ENCODE measurements around the gene FILIP1L.

Gene FILIP1L

DNA sequence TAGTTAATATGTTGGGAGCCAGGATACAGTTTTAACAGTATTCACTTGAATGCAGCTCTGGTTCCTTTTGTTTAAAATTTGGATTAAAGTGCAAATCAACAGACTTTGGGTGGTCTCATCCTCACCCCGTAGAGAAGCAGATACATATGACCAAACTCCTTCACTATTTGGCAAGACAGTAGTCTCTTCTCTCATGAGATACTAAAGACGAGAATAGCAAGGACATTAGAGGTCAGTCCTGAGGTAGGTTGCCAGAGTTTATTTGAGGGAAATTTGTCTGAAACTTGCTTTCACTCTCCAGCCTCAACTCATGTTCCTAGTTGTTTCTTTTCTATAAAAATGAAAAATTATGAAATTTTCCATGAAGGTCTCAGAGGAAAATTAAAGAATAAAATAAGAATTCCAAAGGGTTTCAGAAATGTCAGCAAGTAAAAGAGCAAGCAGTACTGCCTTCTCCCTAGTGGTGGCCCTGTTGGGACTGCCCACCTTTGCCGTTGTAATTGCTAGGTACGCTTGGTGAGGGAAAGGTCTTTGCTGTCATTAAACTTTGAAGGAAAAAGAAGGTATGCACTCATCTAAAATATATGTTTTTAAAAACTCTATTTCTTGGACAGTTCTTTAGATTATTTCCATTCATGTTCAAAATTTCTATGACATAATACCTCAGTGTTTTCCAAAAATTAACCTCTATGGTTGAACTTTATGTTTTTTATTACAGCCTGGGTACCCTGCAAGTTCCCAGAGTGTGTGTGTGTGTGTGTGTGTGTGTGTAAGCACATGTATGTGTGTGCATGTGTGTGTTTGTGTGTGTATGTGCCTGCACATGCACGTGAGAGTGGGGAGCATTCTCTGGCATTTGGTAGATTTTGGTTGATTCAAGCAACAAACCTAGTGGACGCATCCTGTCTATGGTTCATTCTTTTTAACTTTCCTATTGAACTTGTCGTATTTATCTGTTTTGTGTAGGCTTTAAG, 185.2 kb downstream of the FILIP1L start:
- TF ChIP-seq EGR1 (IDR thresholded peaks at IDR 0.05) (no peak), TAF1 (IDR thresholded peaks at IDR 0.05; ENCODE audit: low read depth) (no peak), CREB1 (IDR thresholded peaks at IDR 0.05; ENCODE audit: low read depth) (no peak), ZBTB7A (IDR thresholded peaks at IDR 0.05; ENCODE audit: low read depth) (no peak), TCF12 (IDR thresholded peaks at IDR 0.05; ENCODE audit: low read depth) (no peak), TEAD4 (IDR thresholded peaks at IDR 0.05) (no peak), FOXM1 (IDR thresholded peaks at IDR 0.05; ENCODE audit: borderline replicate concordance, low read depth) (no peak), NFIC (IDR thresholded peaks at IDR 0.05) (no peak), CEBPB (IDR thresholded peaks at IDR 0.05) (no peak), YY1 (IDR thresholded peaks at IDR 0.05; ENCODE audit: low read depth) (no peak), EP300 (IDR thresholded peaks at IDR 0.05; ENCODE audit: borderline replicate concordance) (no peak), RAD21 (IDR thresholded peaks at IDR 0.05; ENCODE audit: low read depth) (no peak)
- TF ChIP-seq, protein P1, sequence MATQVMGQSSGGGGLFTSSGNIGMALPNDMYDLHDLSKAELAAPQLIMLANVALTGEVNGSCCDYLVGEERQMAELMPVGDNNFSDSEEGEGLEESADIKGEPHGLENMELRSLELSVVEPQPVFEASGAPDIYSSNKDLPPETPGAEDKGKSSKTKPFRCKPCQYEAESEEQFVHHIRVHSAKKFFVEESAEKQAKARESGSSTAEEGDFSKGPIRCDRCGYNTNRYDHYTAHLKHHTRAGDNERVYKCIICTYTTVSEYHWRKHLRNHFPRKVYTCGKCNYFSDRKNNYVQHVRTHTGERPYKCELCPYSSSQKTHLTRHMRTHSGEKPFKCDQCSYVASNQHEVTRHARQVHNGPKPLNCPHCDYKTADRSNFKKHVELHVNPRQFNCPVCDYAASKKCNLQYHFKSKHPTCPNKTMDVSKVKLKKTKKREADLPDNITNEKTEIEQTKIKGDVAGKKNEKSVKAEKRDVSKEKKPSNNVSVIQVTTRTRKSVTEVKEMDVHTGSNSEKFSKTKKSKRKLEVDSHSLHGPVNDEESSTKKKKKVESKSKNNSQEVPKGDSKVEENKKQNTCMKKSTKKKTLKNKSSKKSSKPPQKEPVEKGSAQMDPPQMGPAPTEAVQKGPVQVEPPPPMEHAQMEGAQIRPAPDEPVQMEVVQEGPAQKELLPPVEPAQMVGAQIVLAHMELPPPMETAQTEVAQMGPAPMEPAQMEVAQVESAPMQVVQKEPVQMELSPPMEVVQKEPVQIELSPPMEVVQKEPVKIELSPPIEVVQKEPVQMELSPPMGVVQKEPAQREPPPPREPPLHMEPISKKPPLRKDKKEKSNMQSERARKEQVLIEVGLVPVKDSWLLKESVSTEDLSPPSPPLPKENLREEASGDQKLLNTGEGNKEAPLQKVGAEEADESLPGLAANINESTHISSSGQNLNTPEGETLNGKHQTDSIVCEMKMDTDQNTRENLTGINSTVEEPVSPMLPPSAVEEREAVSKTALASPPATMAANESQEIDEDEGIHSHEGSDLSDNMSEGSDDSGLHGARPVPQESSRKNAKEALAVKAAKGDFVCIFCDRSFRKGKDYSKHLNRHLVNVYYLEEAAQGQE (IDR thresholded peaks at IDR 0.05; ENCODE audit: low read depth): no peak
- TF ChIP-seq, protein P2, sequence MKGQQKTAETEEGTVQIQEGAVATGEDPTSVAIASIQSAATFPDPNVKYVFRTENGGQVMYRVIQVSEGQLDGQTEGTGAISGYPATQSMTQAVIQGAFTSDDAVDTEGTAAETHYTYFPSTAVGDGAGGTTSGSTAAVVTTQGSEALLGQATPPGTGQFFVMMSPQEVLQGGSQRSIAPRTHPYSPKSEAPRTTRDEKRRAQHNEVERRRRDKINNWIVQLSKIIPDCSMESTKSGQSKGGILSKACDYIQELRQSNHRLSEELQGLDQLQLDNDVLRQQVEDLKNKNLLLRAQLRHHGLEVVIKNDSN (IDR thresholded peaks at IDR 0.05): no peak
- TF ChIP-seq, protein P3, sequence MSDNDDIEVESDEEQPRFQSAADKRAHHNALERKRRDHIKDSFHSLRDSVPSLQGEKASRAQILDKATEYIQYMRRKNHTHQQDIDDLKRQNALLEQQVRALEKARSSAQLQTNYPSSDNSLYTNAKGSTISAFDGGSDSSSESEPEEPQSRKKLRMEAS (IDR thresholded peaks at IDR 0.05): no peak

DNA sequence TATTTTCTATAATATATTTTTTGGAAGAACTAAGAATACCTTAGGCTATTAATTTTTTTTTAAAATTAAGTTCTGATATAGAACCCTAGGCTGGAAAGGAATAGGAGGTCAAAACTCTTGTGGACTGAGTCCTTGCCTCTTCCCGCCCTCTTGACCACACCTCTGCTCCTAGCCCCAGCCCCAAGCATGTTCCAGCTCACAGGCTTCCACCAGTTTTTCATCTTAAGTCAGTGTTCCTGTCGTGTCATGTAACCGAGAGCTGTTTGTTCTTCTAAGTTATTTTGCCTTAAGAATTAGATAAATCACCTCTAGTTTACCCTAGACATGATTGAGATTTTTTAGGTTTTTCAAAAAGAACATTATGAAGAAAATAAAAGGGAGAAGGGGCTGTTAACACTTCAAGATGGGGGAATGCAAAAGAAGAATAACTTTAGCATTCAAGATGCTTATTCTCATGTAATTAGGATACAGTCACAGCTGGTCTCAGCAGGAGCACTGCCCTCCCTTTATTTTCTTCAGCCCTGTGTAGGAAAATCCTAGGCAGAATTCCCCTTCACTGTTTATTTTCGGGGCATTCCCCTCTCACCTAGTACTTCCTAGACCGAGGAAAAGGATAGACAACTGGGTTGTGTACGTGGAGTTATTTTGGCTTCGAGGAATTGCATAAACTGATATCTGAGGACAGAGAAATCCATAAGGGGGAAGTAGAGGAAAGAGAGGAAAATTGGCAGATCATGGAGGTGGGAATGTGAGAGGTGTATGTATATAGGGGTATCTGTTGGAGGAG, 186.4 kb downstream of the FILIP1L start:
- TF ChIP-seq TEAD4 (IDR thresholded peaks at IDR 0.05) (no peak), CREB1 (IDR thresholded peaks at IDR 0.05; ENCODE audit: low read depth) (no peak), YY1 (IDR thresholded peaks at IDR 0.05; ENCODE audit: low read depth) (no peak), RAD21 (IDR thresholded peaks at IDR 0.05; ENCODE audit: low read depth) (no peak), CEBPB (IDR thresholded peaks at IDR 0.05) (no peak), EP300 (IDR thresholded peaks at IDR 0.05; ENCODE audit: borderline replicate concordance) (no peak), TCF12 (IDR thresholded peaks at IDR 0.05; ENCODE audit: low read depth) (no peak), EGR1 (IDR thresholded peaks at IDR 0.05) (no peak), ZBTB7A (IDR thresholded peaks at IDR 0.05; ENCODE audit: low read depth) (no peak), TAF1 (IDR thresholded peaks at IDR 0.05; ENCODE audit: low read depth) (no peak), FOXM1 (IDR thresholded peaks at IDR 0.05; ENCODE audit: borderline replicate concordance, low read depth) (no peak), NFIC (IDR thresholded peaks at IDR 0.05) (no peak)
- TF ChIP-seq, protein P1 (IDR thresholded peaks at IDR 0.05; ENCODE audit: low read depth): no peak
- TF ChIP-seq, protein P2 (IDR thresholded peaks at IDR 0.05): no peak
- TF ChIP-seq, protein P3 (IDR thresholded peaks at IDR 0.05): no peak

DNA sequence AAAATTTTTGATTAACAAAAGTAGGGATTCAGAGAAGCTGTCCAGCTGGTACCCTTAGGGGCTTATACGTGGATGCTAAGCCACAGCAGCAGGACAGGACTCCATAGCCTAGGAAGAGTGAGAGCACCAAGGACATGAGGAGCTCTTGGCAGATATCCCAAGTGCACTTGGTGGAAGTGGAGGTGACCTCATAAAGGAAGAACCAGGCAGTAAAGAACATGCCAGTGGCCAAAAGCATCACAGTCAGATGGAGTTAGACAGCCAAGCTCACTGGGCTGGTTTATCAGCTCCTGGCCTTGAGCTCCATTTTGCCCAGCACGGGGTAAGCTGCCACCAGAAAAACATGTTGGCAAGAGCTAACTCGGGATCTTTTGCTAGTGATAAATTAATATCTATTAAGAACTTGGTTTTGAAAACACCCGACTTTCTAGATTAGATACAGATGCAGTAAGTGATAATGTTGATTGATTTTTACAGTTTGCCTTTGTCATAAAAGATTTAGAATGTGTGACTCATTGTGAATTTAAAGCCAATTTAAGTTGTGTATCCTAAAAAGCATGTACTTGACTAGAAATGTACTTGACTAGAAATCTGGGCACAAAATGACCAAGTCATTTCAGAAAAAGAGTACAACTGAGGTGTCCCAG, 188.6 kb downstream of the FILIP1L start:
- TF ChIP-seq TAF1 (IDR thresholded peaks at IDR 0.05; ENCODE audit: low read depth) (no peak), TCF12 (IDR thresholded peaks at IDR 0.05; ENCODE audit: low read depth) (no peak), RAD21 (IDR thresholded peaks at IDR 0.05; ENCODE audit: low read depth) (no peak), NFIC (IDR thresholded peaks at IDR 0.05) (no peak), CREB1 (IDR thresholded peaks at IDR 0.05; ENCODE audit: low read depth) (no peak), ZBTB7A (IDR thresholded peaks at IDR 0.05; ENCODE audit: low read depth) (no peak), EP300 (IDR thresholded peaks at IDR 0.05; ENCODE audit: borderline replicate concordance) (no peak)

DNA sequence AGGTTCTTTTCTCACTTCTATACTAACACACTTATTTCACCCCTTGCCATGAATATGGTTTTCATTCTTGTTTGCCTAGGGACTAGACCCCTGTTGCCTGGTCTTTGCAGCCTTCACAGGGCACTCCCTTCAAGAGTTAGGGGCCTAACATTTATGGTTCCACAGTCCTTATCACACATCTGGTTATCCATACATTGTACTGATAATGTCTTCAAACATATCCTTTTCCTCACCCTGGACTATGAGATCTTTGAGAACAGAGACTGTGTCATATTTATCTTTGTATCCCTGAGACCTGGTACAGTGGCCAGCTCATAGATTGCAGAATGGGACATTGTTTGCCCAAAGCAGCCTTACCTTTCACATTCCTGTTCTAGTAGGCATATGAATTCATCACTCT, 190.4 kb downstream of the FILIP1L start:
- TF ChIP-seq ZBTB7A (IDR thresholded peaks at IDR 0.05; ENCODE audit: low read depth): no peak

DNA sequence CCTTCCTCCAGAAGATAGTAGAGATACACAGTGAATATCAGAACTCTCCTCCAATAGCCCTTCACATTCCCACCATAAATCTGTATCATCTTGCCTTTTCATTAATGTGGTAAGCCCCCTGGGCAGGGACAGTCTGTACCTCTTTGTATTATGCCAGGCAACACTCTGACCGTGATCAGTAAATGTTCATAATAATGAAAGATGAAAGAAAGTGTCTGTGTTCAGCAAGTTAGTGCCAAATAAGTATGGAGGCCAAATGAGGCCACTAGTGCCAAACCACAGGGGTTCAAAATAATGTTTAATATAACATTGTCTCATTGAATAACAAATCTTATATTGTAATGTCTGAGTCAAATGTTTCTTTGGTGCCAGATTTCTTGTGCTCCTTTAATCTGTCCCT, 192.3 kb downstream of the FILIP1L start:
- TF ChIP-seq RAD21 (IDR thresholded peaks at IDR 0.05; ENCODE audit: low read depth) (no peak), FOXM1 (IDR thresholded peaks at IDR 0.05; ENCODE audit: borderline replicate concordance, low read depth) (no peak), CEBPB (IDR thresholded peaks at IDR 0.05) (no peak), CREB1 (IDR thresholded peaks at IDR 0.05; ENCODE audit: low read depth) (no peak), TAF1 (IDR thresholded peaks at IDR 0.05; ENCODE audit: low read depth) (no peak), TCF12 (IDR thresholded peaks at IDR 0.05; ENCODE audit: low read depth) (no peak), NFIC (IDR thresholded peaks at IDR 0.05) (no peak), TEAD4 (IDR thresholded peaks at IDR 0.05) (no peak), ZBTB7A (IDR thresholded peaks at IDR 0.05; ENCODE audit: low read depth) (no peak)
- TF ChIP-seq, protein P1 (IDR thresholded peaks at IDR 0.05; ENCODE audit: low read depth): no peak
- TF ChIP-seq, protein P3 (IDR thresholded peaks at IDR 0.05): no peak
- TF ChIP-seq, protein P2 (IDR thresholded peaks at IDR 0.05): no peak
